HG03064 (cell line): ENCODE data around the gene CAPN8.

Source experiments
- ATAC-seq: cut with Tn5 transposase; IDR thresholded peaks from one replicate; pipeline ENCODE4 v1.9.1; 2021; ENCODE audit warnings: low read depth; ENCODE audit not compliant: unreplicated experiment

Gene CAPN8

GRCh38 chr1:223665592-223666312 lies at the start of gene CAPN8:
Gene CAPN8, minus strand, starts transcription at chr1:223665701. Its CDS starts 55 bp downstream, at chr1:223665646.
- no peak for ATAC-seq

DNA sequence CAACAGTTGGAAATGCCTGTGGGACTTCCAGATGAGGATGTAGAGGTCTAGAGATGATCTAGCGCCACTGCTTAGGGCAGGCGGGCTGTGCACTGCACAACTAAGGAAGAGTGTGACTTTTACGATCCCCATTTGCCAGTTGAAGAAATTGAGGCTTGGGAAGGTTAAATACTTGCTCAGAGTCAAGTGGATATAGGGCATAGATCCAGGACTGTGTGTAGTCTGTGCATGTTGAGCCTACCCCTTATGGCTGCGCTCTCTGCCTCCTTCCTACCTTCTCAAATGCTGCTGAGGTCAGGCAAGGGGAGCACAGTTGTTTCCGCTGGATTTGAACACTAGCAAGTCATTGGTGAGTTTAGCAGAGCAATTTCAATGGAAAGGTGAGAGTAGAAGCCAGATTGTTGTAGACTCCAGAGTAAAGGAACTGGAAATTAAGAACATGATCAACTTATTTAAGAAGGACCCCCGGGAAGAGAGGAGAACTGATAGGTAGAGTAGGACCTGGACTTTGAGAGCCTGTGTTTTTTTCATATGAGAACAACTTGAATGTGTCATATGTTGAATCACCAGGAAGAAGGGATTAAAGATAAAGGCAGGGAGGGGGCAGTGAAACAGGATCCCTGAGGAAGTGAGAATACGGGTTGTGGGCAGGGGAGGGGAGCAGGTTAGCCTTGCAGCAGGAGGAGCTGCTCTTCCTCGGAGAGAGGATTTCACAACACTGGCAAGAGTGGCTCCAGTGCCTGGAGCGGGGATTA lies 49.5 kb upstream of the CAPN8 start:
- ATAC-seq, result no peak

DNA sequence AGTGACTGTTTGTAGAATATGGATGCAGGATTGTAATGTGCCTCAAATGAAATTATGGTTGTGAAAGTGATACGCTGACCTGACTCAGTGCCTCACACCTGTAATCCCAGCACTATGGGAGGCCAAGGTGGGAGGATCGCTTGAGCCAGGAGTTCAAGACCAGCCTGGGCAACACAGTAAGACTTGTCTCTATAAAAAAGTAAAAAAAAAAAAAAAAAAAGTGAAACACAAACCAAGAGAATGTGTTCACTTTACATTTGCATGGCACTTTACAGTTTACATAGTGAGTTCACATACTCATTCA lies 48.9 kb upstream of the CAPN8 start:
- no peak for ATAC-seq

GRCh38 chr1:223713546-223714420 lies 48.3 kb upstream of the CAPN8 start:
- ATAC-seq, result no peak

- peak; percentile 32 for ATAC-seq
These were observed 47.5 kb upstream of the CAPN8 start for GRCh38 chr1:223712850-223713474.

GRCh38 chr1:223712194-223712849 lies 46.8 kb upstream of the CAPN8 start, which contains the start of gene CAPN2:
Gene CAPN2, plus strand, starts transcription at chr1:223712539. Its CDS starts 102 bp downstream, at chr1:223712641.
- ATAC-seq, result peak; percentile 64

DNA sequence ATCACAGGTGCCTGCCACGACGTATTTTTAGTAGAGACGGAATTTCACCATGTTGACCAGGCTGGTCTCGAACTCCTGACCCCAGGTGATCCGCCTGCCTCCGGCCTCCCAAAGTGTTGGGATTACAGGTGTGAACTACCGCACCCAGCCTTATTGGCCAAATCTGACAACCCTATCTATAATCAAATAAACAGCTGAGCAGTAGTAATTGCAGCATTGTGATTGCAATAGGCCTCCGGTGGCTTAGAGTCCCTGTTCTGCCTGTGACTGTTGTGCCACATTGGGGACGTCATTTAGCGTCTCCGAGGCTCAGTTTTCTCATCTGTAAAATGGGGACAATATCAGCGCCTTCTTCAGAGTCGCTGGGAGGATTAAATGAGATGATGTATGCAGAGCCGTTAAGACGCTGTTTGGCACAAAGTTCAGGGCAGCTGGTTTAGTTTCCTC lies 46.3 kb upstream of the CAPN8 start:
- ATAC-seq, result no peak

- ATAC-seq, result no peak
These were observed 45.7 kb upstream of the CAPN8 start for GRCh38 chr1:223711173-223711572.

- no peak for ATAC-seq
These were observed 45.0 kb upstream of the CAPN8 start for GRCh38 chr1:223710179-223711133.

GRCh38 chr1:223709598-223709997 lies 44.1 kb upstream of the CAPN8 start:
- no peak for ATAC-seq

DNA sequence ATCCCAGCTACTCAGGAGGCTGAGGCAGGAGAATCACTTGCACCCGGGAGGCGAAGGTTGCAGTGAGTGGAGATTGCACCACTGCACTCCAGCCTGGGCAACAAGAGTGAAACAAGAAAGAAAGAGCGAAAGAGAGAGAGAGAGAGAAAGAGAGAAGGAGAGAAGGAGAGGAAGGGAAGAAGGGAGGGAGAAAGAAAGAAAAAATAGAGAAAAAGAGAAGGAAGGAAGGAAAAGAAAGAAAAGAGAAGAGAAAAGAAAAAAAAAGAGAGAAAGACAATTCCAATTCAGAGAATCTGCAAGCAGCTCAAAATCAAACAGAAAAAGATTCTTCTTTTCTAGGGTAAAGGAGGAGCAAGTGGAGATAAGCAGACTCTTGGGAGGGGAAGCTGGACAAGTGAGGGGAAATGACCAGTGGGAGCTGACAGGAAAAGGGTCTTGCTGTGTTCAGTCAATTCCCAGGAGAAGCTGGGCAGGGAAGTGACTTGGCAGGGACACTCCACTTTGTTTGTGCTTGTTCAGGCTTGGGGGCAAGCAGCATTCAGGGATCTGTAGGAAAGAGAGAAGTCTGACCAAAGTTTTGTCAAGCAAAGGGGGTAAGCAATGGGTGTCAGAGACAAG lies 43.3 kb upstream of the CAPN8 start:
- no peak for ATAC-seq

GRCh38 chr1:223708001-223708359 lies 42.5 kb upstream of the CAPN8 start:
- ATAC-seq, result no peak

DNA sequence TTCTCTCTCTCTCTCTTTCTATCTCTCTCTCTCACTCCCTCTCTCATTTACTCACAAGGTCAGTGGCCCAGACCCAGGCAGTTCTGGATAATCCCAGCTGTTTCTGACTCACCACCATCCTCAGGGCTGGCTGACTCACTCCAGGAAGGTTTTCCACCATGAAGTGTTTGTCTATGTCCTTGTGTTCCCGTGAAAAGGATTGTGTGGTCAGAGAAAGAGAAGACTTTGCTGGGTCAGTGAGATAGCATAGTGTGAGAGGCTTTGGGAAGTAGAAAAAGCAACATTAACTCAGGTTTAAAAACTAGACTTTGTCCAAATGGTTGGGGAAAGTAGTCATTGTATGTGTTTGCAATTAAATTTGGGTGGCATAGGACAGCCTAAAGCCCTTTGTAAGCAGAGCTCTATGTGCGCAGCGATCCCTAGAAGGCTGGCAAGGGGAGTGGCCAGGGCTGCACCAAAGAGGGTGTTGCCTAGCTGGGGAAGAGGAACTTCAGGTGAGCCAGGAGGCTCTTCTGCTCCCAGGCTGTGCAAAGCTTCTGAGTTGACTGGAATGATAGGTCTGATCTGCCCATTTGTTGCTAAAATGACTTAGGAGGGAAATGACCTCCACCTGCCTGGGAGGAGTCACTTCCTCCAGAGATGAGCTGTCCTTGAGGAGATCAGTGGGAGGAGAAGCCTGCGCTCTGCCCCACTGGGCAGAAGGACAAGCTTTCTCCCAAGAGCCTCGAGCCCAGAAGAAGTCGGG lies 41.9 kb upstream of the CAPN8 start:
- no peak for ATAC-seq

DNA sequence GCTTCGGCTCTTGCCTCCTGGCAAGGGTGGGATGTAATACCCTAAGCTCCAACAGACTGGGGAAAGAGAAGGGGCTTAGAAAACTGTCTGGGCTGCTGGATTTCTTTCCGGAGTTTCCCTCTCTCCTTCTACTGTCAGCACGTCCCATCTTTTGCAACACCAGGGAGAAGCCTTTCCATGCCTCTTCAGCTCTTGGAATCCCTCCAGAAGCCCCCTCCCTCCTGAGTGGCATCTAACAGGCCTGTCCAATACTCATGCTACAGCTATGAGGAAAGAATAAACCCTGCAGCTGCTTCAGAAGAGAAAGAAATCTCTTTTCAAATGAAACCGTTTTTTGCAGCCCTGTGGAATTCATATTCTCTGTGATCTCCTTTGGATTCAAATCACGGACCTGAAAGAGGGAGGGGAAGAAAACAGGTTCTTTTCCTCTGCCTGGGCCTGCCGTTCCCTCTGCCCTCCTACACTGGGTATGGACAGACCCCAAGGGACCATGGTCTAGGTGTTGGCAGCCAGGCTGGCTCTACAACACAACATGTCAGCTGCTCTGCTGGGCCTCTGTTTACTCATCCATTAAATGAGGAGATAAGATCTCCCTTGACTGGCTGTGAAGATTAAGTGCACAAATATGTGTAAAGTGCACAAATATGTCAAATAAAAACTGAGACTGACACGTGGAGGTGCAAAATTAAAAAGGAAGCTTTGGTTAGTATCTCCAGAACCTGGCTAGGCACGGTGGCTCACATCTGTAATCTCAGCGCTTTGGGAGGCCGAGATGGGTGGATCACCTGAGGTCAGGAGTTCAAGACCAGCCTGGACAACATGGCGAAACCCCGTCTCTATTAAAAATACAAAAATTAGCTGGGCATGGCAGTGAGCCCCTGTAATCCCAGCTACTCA lies 40.8 kb upstream of the CAPN8 start:
- ATAC-seq, result no peak

DNA sequence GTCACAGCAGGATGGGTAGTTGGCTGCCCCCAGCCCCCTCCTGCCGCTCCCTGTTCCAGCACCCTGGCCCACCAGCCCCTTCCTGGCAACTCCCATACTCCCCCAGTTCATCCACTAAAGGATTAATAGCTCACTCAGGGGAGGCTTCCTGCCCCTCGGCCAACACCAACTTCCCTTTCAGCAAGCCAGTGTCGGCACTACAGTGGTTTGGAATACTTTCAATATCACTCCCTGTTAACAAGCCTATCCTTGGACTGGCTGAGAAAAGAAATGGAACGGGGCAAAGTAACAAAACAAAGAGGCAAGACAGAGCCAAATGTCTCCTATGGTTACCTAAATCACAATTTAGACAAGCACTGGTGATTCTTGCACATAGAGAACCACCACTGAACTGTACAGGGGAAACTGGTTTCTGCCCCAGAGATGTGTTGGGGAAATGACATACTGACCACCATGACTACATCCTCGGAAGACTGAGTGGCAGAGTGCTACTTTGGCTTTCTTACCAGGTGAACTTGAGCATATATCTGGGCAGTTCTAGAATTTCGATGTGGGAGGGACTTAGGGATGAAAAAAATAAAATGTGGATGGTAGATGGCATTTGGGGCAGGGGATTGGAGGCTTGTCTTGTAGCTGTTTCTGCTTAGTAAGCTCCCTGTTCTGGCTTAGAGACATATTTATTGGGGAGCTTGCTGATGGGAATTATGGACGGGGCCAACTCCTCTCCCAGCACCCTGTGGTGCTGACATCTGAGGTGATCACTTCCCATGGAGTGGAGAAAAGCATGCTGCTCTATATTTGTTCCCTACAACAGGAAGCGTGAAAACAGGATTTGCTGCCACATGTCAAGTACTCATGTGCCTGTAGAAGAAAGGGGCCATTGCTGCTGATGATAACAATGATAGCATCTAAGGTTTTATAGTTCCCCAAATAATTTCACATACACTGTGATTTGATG lies 39.7 kb upstream of the CAPN8 start:
- ATAC-seq, result no peak

GRCh38 chr1:223703668-223704013 lies 38.1 kb upstream of the CAPN8 start:
- ATAC-seq, result no peak
